GM21723 (cell line): ENCODE data around the gene LRRC28.

Source experiments
- ATAC-seq: cut with Tn5 transposase; IDR thresholded peaks from one replicate; pipeline ENCODE4 v1.9.1; 2021; ENCODE audit warnings: mild to moderate bottlenecking, moderate library complexity; ENCODE audit not compliant: unreplicated experiment

The LRRC28 gene

DNA sequence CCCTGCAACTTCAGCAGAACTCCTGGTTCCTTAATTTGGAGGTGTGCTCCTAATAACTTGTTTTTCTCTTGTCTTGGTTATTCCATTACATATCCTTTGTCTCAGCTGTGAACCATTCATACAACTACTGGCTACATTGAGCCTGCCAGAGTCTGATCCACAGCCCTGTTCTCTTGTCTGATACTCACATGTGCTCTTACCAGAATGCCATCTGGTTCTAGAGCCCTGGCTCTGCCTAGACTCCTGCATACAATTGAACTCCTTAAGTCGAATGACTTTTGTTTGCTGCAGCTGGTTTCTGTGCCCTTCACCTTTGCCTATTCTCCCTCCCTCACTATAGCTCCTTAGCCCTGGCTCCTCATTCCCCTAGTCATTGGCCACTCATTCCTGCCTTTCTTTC is 85.5 kb downstream of the LRRC28 start:
- no peak for ATAC-seq

DNA sequence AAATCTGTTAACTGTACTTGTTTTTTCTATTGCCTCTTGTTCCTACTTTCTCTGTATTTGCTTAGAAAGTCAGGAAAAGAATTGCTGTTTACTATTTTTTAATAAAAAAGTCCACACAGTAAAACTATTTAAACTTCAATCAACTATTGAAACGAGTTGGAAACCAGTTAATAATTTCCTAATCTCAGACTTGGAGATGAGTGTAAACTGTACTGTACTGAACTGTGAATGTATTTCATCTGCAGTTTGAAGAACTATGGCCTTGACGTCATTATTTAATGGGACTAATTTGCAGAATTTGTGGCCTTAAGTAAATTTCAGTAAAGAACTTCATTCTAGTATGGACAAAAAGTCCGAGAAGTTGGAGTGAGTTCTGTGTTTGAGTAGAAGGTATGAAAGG is 89.1 kb downstream of the LRRC28 start:
- ATAC-seq = no peak

DNA sequence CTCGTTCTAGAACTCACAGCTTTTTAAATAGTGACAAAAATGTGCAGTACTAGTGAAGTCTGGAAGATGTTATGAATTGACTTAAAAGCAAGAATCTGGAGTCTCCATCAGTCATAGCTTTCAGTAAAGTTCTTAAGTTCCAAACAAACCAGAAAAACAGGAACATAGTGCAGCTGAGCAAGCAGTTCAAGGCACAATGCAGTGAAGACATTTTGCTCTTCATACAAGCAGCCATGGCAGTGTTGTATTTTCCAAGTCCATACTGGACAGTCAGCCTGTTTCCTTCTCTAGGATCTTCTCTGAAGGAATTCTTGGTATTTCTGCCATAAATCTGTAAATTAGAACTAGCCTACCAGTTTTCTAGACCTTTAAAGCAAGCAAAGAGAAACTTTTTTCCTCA is 90.5 kb downstream of the LRRC28 start:
- ATAC-seq = no peak

DNA sequence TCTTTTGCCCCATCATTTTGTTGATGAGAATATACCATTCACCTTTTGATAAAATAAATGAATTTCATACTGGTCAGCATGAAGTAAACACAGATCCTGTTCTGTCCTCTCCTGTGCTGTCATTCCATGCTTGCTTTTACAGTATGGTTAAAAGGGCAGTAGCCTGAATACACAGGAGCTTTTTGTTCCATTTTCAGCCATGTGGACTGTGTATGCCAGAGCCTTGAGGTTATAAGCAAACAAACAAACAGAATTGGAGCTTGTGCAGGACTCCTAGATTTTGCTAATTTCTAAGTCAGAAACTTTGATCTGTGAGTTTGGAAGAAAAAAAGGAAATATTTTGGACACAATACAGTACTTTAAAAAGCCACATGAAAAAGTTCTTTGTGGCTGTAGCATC is 91.9 kb downstream of the LRRC28 start:
- no peak for ATAC-seq

DNA sequence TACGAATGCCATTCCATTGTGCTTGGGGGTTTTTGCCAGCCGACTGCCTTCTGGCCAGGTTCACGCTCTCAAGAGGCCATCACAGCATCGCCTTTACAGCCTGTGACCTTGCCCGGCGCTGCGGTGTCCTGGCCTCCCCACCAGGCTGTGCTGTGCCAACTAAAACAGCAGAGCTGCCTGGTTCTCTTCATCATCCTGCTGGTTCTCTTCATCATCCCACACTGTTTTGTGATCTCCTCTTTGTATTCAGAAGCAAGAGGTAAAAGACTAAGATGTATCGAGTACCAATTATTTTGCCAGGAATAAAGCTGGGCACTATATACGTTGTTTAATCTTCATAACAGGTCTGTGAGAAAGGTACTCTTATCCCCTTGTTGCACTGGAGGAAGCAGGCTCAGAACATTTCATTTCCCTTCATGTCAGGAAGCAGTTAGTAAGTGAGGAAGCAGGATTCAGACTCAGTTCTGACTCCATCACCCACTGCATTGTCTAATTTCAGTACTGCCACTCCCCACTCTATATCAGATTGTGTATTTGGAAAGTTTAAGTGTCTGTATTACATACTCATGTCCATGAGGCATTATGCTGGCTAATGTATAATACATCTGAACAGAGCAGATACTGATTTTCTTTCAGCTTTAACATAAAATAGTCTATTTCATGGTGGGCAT is 92.7 kb downstream of the LRRC28 start:
- no peak for ATAC-seq

DNA sequence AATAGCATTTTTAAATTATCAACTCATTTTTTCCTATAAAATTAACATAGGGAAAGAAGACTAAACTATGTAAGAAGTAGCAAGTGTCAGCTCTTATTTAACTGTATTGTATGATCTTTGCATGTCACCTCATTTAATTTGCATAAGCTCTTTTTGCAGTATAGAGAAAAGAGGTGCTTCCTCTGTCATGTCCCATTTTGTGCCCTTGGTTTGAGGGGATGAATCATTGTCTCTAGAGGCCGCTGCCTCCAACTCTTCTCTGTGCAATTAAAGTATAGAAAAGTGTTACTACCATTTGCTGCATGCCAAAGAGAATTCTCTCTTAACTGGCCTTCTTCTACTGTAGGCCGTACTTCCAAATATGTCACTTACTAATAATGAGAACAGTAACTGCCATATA is 93.4 kb downstream of the LRRC28 start:
- no peak for ATAC-seq

DNA sequence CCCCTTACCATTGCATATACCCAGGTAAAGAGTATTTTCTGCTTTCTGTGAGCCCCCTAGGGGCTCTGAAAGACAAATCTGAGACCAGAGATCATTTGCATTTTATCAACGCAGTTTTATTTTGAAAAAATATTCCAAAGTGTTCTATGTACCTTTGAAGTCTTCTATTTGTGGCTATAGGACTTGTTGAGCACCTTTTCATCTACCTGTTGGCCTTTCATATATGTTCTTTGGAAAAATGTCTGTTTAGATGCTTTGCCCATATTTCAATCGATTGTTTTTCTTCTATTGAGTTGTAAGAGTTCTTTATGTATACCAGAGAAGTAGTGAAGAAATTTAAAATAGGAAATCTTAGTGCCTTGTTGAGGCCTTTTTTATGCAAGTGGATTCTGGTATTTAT is 94.0 kb downstream of the LRRC28 start:
- ATAC-seq = no peak

DNA sequence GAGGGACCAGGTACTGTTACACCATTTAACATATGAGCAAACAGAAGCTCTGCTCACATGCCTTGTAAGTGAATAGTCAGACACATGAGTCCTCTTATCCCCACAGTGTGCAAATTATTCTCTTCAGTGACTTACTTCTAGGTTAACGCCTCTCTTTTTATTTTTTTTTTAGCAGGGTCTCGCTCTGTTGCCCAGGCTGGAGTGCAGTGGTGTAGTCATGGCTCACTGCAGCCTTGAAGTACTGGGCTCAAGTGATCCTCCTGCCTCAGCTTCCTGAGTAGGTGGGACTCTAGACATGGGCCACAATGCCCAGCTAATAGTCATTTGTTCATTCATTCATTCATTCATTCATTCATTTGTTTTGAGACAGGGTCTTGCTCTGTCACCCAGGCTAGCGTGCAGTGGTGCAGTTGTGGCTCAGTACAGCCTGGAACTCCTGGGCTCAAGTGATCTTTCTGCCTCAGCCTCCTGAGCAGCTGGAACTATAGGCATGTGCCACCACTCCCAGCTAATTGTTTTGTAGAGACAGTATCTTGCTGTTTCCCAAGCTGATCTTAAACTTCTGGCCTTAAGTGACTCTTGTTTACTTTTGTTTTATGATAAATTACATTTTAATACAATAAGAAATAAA is 94.7 kb downstream of the LRRC28 start:
- ATAC-seq = no peak

DNA sequence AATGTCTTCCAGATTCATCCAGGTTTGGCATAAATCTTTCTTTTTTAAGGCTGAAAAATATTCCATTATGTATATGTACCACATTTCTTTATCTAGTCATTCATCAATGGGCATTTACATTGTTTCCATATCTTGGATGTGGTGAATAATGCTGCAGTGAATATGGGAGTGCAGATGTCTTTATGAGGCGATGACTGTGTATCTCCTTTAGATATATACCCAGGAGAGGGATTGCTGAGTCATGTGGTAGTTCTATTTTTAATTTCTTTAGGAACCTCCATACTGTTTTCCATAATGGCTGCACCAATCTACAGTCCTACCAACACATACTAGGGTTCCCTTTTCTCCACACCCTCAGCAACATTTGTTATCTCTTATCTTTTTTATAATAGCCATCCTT is 96.3 kb downstream of the LRRC28 start:
- no peak for ATAC-seq

DNA sequence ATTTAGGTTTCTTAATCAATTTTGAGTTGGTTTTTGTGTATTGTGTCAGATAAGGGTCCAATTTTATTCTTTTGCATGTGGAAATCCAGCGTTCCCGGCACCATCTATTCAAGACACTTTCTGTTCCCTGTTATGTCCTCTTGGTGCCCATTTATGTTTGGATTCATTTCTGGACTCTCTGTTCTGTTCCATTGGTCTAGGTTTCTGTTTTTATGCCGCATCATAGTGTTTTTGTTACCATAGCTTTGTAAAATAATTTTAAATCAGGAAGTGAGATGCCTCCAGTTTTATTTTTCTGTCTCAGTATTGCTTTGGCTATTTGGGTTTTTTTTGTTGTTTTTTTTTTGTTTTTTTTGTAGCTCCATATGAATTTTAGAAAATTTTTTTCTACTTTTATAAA is 97.1 kb downstream of the LRRC28 start:
- ATAC-seq = no peak

DNA sequence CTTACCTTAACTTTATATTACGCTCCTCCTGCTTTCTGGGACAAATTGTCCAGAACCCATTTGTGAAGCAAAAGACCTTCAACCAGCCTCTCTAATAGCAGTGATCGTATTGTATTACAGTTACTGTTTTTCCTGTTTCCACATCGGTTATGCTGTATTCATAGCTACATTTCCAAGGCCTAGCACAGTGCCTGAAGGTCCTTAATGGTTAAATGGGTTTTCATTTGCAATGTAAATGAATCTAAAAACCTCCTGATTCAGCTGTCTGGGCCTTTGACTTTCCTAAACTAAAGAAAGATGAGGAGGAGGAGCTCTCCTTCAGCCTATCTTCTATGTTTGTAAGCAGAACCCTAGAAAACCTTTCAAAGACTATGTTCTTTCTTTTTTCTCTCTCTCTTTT is 99.1 kb downstream of the LRRC28 start:
- no peak for ATAC-seq

DNA sequence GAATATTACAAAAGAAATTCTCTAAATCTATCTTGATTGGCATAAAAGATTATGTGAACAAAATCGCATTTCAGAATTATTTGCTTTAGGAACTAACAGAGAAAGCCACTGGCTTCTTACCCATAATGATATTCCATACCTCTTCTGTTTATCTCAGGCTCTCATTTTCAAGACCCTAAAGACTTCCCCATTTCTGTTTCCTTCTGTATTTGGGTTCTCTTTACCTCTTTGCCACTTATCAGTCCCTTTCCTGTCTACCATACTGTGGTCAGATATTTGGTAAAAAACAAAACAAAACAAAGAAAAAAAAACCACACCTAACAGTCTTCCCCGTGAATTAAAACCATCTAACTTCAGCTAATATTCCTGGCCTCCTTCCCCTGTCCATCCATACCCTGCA is 108.5 kb downstream of the LRRC28 start:
- no peak for ATAC-seq

DNA sequence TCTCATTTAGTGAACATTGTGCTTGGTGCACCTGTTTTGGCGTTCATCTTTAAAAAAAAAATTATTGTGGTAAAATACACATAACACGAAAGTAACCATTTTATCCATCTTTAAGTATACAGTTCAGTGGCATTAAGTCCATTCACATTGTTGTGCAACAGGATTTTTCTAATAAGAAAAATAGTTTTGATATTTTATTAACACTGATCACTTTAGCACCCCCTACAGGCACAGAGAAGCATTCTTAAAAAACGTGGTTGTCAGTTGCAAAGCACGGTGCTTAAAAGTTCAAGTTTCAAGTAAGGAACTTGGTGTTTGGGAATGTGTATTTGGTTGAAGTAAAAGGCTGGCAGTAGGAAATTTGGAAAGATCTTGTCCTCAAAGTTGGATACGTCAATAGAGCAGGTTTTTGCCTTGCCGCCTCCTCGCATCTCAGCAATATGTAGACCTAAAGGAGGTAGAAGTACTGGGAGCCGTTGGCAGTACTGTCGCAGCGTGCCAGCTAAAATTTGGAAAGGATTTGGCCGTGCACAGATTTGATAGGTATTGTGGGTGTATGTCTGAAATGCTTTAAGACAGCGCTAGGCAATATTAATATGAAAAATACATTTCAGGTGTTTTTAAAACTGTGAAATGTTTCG is 110.4 kb downstream of the LRRC28 start:
- no peak for ATAC-seq

DNA sequence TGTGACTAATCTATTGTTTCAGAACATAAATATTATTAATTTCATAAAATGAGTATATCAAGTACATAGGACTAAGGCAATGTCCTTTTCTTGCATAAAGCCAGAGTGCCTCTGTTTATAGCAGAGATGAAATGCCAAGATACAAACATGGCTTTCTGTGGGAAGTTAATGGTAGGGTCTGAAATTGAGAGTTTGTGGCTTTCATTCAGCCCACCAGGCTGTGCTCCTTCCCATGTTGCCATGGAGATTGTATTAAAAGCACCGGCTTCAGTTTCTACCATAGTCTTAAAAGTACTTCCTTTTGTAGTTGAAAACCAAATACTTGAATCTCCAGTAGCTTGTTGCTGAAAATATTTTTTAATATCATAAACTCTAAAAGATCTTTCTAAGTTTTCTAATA is 114.0 kb downstream of the LRRC28 start:
- ATAC-seq = peak; percentile 92

DNA sequence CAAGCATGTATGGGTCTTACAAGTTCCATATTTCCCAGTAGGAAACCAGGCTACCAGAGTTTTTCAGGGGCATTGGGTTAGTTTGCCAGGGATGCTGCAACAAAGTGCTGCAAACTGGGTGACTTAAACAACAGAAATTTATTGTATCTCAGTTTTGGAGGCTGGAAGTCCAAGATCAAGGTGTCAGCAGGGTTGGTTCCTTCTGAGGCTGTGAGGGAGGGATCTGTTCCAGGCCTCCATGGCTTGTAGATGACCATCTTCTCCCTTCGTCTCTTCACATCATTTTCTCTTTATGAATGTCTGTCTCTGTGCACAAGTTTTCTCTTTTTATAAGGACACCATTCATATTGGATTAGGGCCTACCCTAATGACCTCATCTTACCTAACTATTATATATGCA is 114.7 kb downstream of the LRRC28 start:
- no peak for ATAC-seq

DNA sequence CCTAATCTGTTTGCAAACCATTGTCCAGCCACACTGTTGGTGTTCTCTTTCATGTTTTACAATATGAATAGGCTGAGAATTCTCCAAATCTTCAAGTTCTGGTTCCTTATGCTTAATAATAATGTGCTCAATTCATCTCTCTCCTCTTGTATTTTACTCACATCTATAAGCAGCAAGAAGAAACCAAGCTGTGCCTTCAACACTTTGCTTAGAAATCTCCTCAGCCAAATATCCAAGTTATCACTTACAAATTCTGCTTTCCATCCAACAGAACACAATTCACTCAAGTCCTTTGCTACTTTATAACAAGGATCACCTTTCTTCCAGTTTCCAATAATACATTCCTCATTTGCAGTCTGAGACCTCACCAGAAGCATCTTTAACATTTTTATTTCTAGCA is 117.5 kb downstream of the LRRC28 start:
- ATAC-seq = no peak

DNA sequence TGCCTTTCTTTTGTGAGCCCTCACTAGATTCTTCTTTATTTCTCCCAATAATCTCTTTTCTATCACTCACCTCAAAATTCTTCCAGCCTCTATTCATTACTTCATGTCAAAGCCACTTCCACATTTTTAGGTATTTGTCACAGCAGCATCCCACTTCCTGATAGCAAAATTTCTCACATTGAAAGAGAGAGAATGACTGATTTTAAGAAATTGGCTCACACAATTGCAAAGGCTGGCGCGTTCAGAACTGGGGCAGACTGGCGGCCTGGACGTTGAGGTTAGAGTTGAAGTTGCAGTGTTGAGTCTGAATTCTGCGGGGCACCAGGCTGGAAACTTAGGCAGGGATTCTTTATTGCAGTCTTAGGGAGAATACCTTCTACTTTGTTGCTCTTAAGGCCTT is 117.9 kb downstream of the LRRC28 start:
- ATAC-seq = no peak

DNA sequence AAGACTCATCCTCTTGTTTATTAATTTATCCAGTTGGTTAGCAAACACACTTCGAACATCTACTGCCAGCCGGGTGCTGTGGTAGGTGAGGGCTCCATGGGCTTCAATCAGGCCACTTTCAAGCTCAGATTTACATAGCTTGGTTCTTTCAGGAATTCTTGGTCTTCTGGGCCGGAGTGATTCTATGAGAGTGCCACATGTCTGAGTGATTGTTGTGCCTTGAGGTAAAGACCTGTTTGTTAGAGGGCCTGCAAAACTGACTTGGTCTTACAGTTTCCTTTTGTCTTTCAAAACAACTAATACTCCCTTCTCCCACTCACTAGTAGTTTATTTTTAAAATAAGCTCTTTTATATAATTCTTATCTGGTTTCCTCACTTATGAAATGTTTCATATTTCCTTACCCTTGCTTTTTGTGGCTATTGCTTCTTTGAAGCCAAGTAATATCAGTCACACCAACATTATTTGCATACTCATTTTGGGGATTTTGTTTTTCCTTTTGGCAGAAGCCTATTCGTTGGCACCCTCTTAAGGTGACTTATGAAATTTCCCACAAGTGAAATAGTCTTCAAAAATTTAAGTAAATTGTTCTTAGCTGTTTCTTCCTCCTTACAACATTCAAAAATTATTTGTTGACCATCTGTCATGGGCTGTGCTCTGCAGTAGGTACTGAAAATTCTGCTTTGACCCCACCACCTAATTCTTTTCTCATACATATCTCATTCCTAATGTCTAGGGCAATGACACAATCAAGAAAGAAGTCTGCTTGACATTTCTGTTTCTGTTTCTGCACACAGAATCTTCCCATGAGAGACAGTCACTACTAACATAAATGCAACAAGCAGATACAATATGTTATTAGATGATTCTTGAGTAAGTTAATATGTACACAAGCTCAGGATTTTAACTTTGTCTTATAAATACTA is 120.2 kb downstream of the LRRC28 start:
- peak; percentile 88 for ATAC-seq

DNA sequence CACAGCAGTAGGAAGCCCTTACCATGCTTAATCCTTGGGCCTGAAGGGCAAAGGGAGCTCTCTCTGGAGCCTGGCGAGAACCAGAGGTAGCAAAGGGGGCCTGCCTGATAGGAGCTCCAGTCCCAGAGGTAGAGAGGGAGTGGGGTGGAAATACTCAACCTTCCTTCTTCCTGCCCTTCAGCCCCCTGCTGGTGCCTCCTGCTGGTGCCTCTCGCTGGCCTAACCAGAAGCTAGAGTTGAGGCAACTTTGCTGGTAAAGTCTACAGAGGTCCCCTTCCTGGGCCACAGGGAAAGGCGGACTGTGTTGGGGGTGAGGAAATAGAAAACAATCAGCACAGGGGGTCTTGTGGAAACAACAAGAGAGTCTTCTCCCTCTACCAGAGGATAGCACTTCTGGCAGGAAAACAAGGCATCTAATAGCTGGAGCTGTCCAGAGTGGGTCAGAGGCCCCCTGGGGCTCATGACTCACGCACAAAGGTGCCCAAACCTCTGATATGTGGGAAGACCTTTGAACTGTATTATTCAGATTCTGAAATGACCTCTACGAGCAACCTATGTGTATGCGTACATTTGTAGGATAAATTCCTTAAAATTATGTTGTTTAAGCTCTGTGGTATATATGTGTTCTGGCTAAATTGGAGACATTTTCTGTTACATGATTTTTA is 133.9 kb downstream of the LRRC28 start:
- no peak for ATAC-seq

DNA sequence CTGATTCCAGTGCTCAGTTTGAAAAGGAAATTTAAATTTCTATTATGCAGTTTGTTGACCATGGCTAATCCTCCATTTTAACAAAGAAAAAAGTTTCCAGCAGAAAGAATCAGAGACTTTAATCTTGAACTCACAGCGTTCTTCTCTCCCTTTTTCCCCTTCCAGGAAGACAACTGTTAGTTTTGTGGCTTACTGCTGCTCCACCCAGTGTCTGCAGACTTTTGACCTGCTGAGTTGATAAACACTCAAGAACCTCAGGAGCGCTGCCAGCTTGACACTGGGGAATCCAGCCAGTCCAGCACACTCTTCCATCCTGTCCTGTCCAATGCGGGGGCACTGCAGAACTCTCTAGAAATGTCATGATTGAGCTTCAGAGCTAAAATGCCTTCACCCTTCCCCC is 134.6 kb downstream of the LRRC28 start:
- no peak for ATAC-seq

DNA sequence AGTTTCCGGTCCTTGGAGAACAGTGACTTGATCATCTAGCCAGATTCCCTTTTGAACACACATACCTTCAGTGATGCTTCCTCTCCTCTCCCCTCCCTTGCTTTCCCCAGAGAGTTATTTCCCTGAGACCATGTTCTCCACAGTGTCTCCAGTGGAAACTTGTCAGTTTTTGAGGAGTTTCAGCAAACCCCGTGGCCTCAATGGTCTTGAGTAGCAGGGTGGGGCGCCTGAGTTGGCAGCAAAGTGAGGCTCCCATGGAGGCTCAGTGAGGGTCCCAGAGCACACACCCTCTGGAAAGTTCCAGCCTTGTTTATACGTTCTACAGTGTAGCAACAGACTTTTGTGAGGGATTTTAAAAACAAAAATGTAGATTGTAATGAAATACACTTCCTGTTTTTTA is 135.1 kb downstream of the LRRC28 start:
- no peak for ATAC-seq
